Spleen (tissue), 7 donors: Measurements from ENCODE around the gene NRXN3.

Experiments
- CTCF ChIP-seq, 11 experiments: fragments of 200-600 bp in 7 of 11; fragments of 450-650 bp in 4 of 11; sonication (generic) in 4 of 11; IDR thresholded peaks in 8 of 11; conservative IDR thresholded peaks in 3 of 11; 1 replicate in 7 of 11; 2 replicates in 4 of 11; pipeline versions ENCODE4 v1.4.0 to v1.8.0; 2016 to 2021; ENCODE audit warnings: antibody characterized with exemption in 11 of 11, inconsistent platforms in 4 of 11, mild to moderate bottlenecking in 1 of 11
- POLR2A ChIP-seq, 3 donors: fragments of 450-650 bp; IDR thresholded peaks; one replicate each; pipeline ENCODE4 v1.5.1; 2017; ENCODE audit warnings: antibody characterized with exemption in 3 of 3, mild to moderate bottlenecking in 1 of 3
- POLR2AphosphoS5 ChIP-seq, 3 donors: sonication (generic); formaldehyde crosslinking; IDR thresholded peaks; one replicate each; pipeline ENCODE4 v1.5.1; 2017; ENCODE audit warnings: antibody characterized with exemption in 3 of 3
- donor health status: DM: no; HTN: no; CAD: no; lungs with moderate emphysema.
- donor health status: DM: no; HTN: no; CAD: no.
- donor health status: DM: no; HTN: no; CAD: no.

DNA sequence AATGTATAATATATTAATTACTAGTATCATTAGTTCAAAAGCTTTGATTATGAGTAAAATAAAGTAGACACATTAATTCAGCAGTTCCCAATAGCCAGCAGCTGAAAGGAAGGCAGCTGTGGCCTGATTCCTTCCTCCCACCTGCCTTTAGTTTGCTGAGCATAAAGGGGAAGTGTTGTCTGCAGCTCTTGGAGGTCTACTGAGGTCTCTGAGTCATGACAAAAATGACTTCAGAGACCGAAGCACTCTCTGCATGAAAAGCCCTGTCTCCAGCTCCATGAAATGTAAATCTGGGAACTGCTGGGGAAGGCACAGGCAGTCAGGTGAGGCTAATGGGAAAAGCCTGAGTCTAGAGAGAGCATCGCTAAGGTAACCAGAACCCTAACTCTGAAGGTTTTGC lies 165.4 kb downstream of the NRXN3 start:
- TF ChIP-seq POLR2AphosphoS5 (IDR thresholded peaks at IDR 0.05) (no peak), CTCF (IDR thresholded peaks at IDR 0.05 in 8 of 11, conservative IDR thresholded peaks at IDR 0.05 in 3 of 11) (no peak), POLR2A (IDR thresholded peaks at IDR 0.05) (no peak)
